Fibroblast of villous mesenchyme (primary cell): Measurements from ENCODE around the gene SHISAL1. TPM values are rescaled to one million over a fixed set of nuclear protein-coding genes. Genes with fewer than 3 reads are reported as not detected.
A peak's percentile ranks its signal among the peaks of the same experiment; 100 is the strongest.

Experiments
- DNase-seq: peaks from one replicate; pipeline ENCODE4 v3.0.0-alpha.2; 2010; ENCODE audit warnings: low read depth
- H3K4me3 ChIP-seq: 2 replicates; pipeline ENCODE4 v1.5.1; 2011; ENCODE audit warnings: low read depth, mild to moderate bottlenecking, low read length
- total RNA-seq: library from RNA; depleted of rRNA; stranded (reverse); fragments of >200 nt; gene quantifications from 2 replicates; pipeline ENCODE4 v1.2.3, GENCODE V29; 2012
- TF ChIP-seq, protein P1 (sequence below): IDR thresholded peaks from 2 replicates; pipeline ENCODE4 v1.5.1; 2012; ENCODE audit warnings: low read depth, mild to moderate bottlenecking, low read length; ENCODE audit not compliant: insufficient read depth

SHISAL1 gene
- total RNA-seq: 3.0 and 4.5 TPM in 2 replicates

- TF ChIP-seq, protein P1, sequence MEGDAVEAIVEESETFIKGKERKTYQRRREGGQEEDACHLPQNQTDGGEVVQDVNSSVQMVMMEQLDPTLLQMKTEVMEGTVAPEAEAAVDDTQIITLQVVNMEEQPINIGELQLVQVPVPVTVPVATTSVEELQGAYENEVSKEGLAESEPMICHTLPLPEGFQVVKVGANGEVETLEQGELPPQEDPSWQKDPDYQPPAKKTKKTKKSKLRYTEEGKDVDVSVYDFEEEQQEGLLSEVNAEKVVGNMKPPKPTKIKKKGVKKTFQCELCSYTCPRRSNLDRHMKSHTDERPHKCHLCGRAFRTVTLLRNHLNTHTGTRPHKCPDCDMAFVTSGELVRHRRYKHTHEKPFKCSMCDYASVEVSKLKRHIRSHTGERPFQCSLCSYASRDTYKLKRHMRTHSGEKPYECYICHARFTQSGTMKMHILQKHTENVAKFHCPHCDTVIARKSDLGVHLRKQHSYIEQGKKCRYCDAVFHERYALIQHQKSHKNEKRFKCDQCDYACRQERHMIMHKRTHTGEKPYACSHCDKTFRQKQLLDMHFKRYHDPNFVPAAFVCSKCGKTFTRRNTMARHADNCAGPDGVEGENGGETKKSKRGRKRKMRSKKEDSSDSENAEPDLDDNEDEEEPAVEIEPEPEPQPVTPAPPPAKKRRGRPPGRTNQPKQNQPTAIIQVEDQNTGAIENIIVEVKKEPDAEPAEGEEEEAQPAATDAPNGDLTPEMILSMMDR: no peak
- peak; percentile 35 for DNase-seq
- H3K4me3 ChIP-seq: no peak within 1 kb of the TSS
These were observed at the start of gene SHISAL1 for GRCh38 chr22:44312766-44313165. SHISAL1 (minus strand) TSS chr22:44312951; CDS start chr22:44300945, 12,006 bp downstream.

- TF ChIP-seq, protein P1: no peak
- no peak for DNase-seq
- H3K4me3 ChIP-seq: no peak overlapping the region
These were observed 48.8 kb upstream of the SHISAL1 start for GRCh38 chr22:44361391-44362126.

- DNase-seq: peak; percentile 55
- no peak overlapping the region for H3K4me3 ChIP-seq
- TF ChIP-seq, protein P1: peak; percentile 41
These were observed 48.1 kb upstream of the SHISAL1 start for GRCh38 chr22:44360668-44361381.

DNA sequence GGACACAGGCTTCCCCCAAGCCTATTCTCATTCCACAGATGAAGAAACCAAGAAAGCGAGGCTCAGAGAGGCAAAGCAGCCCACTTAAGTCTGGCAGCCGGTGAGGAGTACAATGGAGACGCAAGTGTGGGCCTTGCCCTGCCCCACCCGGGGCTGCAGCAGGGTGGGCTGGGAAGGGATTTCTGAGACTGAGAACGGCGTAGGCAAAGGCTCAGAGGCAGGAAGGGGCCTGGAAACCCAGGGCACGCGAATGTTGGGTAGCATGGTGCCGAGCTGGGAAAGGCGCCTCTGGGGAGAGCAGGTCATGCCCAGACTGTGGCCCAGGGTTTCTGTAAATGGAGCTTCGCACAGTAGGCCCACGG lies 47.5 kb upstream of the SHISAL1 start:
- H3K4me3 ChIP-seq: no peak overlapping the region
- no peak for DNase-seq
- TF ChIP-seq, protein P1: no peak

DNA sequence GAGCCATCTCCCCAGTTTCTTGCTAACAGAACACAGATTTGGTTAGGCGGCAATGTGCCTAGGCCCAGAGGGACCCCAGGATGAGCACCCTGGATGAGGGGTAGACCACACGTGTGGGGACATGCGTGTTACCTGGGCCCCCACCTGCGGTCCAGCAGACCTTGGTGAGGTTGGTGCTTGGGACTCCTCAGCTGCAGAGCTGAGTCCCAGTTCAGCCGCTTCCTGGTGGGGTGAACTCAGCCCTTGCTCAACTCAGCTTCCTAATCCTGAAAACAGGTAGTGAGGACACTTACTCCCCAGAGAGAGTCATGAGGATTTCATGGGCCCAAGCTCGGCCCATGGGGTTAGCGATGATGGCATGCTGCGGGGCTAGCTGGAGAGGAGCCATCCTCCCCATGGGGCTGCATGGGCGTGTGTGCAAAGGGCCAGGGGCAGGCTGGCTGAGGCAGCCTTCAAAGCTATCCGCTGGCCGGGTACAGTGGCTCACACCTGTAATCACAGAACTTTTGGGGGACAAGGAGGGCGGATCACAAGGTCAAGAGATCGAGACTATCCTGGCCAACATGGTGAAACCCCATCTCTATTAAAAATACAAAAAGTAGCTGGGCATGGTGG lies 46.9 kb upstream of the SHISAL1 start:
- TF ChIP-seq, protein P1: no peak
- no peak for DNase-seq
- H3K4me3 ChIP-seq: no peak overlapping the region

- TF ChIP-seq, protein P1: no peak
- H3K4me3 ChIP-seq: no peak overlapping the region
- no peak for DNase-seq
These were observed 46.1 kb upstream of the SHISAL1 start for GRCh38 chr22:44358709-44359440.
